HCT116 (cell line): Measurements from ENCODE around the gene MYBPH. TPM values are rescaled to one million over a fixed set of nuclear protein-coding genes. Genes with fewer than 3 reads are reported as not detected.

ENCODE experiments used
- ATAC-seq: fragments of 200-7000 bp; cut with Tn5 transposase; 2 replicates; pipeline ENCODE4 v1.9.1; 2020; ENCODE audit warnings: mild to moderate bottlenecking, moderate library complexity
- BruUV-seq: library from RNA; stranded (reverse); fragments of 400-500 nt; replicated peaks from 2 replicates; lab custom pipeline; 2021; lab: Mats Ljungman, UMichigan
- CTCF ChIA-PET: fragments of 300-600 bp; sonication (Branson Sonifier 250); formaldehyde crosslinking; loops from one replicate; lab custom pipeline; 2021; ENCODE audit warnings: antibody characterized with exemption; lab: Charles Lee
- POLR2A ChIA-PET: fragments of 300-600, 350-600 bp; sonication (Branson Sonifier 250); formaldehyde crosslinking; loops from one replicate; lab custom pipeline; 2021; ENCODE audit warnings: antibody characterized with exemption; lab: Charles Lee
- RAD21 ChIA-PET, 2 experiments: fragments of 300-600 bp; sonication (Branson Sonifier 250); formaldehyde crosslinking; loops; one replicate each; lab custom pipeline; 2023; ENCODE audit warnings: low total read pairs in 2 of 2; ENCODE audit not compliant: uncharacterized antibody in 2 of 2, unreplicated experiment in 2 of 2, low non-redundant PET in 1 of 2; lab: Charles Lee
- DNase-seq: peaks from one replicate; pipeline ENCODE4 v3.0.0-alpha.2; 2010; ENCODE audit warnings: low read depth, low spot score
- H2AFZ ChIP-seq: fragments of 200-600 bp; shearing (Covaris generic), sonication (generic); 2 replicates; pipeline ENCODE4 v1.6.1; 2017; ENCODE audit warnings: low read depth, mixed run types, mixed read lengths, antibody characterized with exemption, low read length; ENCODE audit not compliant: poor library complexity, severe bottlenecking
- H3K27ac ChIP-seq: 2 replicates; pipeline ENCODE4 v1.5.1; 2012; ENCODE audit warnings: low read depth, low read length
- H3K27me3 ChIP-seq: fragments of 200-600 bp; sonication (generic); 2 replicates; pipeline ENCODE4 v1.6.1; 2016; ENCODE audit warnings: mixed run types, low read length, mixed read lengths; ENCODE audit not compliant: insufficient read depth
- H3K36me3 ChIP-seq, 2 experiments: fragments of 200-500 bp in 1 of 2; fragments of 200-600 bp in 1 of 2; sonication (Bioruptor generic) in 1 of 2; sonication (generic) in 1 of 2; 2 replicates each; pipeline versions ENCODE4 v1.5.1 to v1.6.1; 2014 to 2016; ENCODE audit warnings: low read length in 2 of 2, inconsistent platforms in 1 of 2, mixed read lengths in 1 of 2, mixed run types in 1 of 2; ENCODE audit not compliant: insufficient read depth in 2 of 2, control insufficient read depth in 1 of 2
- H3K4me1 ChIP-seq, 2 experiments: fragments of 200-600 bp in 1 of 2; sonication (generic) in 1 of 2; 2 replicates each; pipeline versions ENCODE4 v1.5.1 to v1.6.1; 2012 to 2017; ENCODE audit warnings: low read length in 2 of 2, inconsistent platforms in 1 of 2, mild to moderate bottlenecking in 1 of 2, mixed read lengths in 1 of 2, mixed run types in 1 of 2, moderate library complexity in 1 of 2; ENCODE audit not compliant: insufficient read depth in 2 of 2, control insufficient read depth in 1 of 2
- H3K4me2 ChIP-seq: fragments of 200-600 bp; sonication (generic); 2 replicates; pipeline ENCODE4 v1.6.1; 2017; ENCODE audit warnings: mixed run types, low read length, mixed read lengths
- H3K4me3 ChIP-seq, 2 experiments: fragments of 200-600 bp in 1 of 2; sonication (generic) in 1 of 2; replicated peaks in 1 of 2; 2 replicates each; pipeline ENCODE4 v1.5.1; 2011 to 2016; ENCODE audit warnings: low read length in 2 of 2, control low read depth in 1 of 2, low read depth in 1 of 2, mild to moderate bottlenecking in 1 of 2, mixed read lengths in 1 of 2, mixed run types in 1 of 2
- H3K79me2 ChIP-seq: fragments of 200-600 bp; sonication (generic); 2 replicates; pipeline ENCODE4 v1.6.1; 2017; ENCODE audit warnings: mild to moderate bottlenecking, mixed run types, low read length, moderate library complexity, mixed read lengths; ENCODE audit not compliant: insufficient read depth
- H3K9ac ChIP-seq: fragments of 200-600 bp; sonication (generic); 2 replicates; pipeline ENCODE4 v1.6.1; 2016; ENCODE audit warnings: low read length, mixed read lengths
- H3K9me2 ChIP-seq: fragments of 200-600 bp; sonication (generic), shearing (Covaris generic); 2 replicates; pipeline ENCODE4 v1.6.1; 2017; ENCODE audit warnings: mixed run types, mild to moderate bottlenecking, moderate library complexity; ENCODE audit not compliant: insufficient read depth
- H3K9me3 ChIP-seq, 2 experiments: fragments of 200-500 bp in 1 of 2; fragments of 200-600 bp in 1 of 2; sonication (Bioruptor generic) in 1 of 2; sonication (generic) in 1 of 2; 2 replicates each; pipeline ENCODE4 v1.6.1; 2014 to 2017; ENCODE audit warnings: low read length in 2 of 2, mixed read lengths in 2 of 2, inconsistent platforms in 1 of 2, low read depth in 1 of 2, mild to moderate bottlenecking in 1 of 2, mixed run types in 1 of 2, moderate library complexity in 1 of 2; ENCODE audit not compliant: control insufficient read depth in 1 of 2, insufficient read depth in 1 of 2
- H4K20me1 ChIP-seq: fragments of 200-600 bp; sonication (generic), shearing (Covaris generic); 2 replicates; pipeline ENCODE4 v1.6.1; 2017; ENCODE audit warnings: mixed run types, mild to moderate bottlenecking, moderate library complexity; ENCODE audit not compliant: insufficient read depth
- CBX3 ChIP-seq: IDR thresholded peaks from 2 replicates; pipeline ENCODE4 v1.6.1; 2012; ENCODE audit warnings: low read depth
- CTCF ChIP-seq, 3 experiments: fragments of 200-600 bp in 1 of 3; sonication (generic) in 1 of 3; IDR thresholded peaks in 2 of 3; conservative IDR thresholded peaks in 1 of 3; 2 replicates each; pipeline ENCODE4 v1.5.1; 2012 to 2017; ENCODE audit warnings: low read depth in 2 of 3, low read length in 2 of 3, antibody characterized with exemption in 1 of 3, borderline replicate concordance in 1 of 3, control low read depth in 1 of 3, mild to moderate bottlenecking in 1 of 3, mixed read lengths in 1 of 3, mixed run types in 1 of 3, moderate library complexity in 1 of 3; ENCODE audit not compliant: insufficient read depth in 1 of 3
- ELF1 ChIP-seq: IDR thresholded peaks from 2 replicates; pipeline ENCODE4 v1.6.1; 2012; ENCODE audit warnings: low read depth, borderline replicate concordance
- FOSL1 ChIP-seq: IDR thresholded peaks from 2 replicates; pipeline ENCODE4 v1.6.1; 2012; ENCODE audit warnings: low read depth
- JUND ChIP-seq: IDR thresholded peaks from 2 replicates; pipeline ENCODE4 v1.6.1; 2012
- MAX ChIP-seq: IDR thresholded peaks from 2 replicates; pipeline ENCODE4 v1.6.1; 2012
- POLR2A ChIP-seq: IDR thresholded peaks from 2 replicates; pipeline ENCODE4 v1.7.0; 2011; ENCODE audit warnings: borderline replicate concordance; ENCODE audit not compliant: insufficient read depth, insufficient read length; ENCODE audit errors: extremely low read depth
- POLR2AphosphoS5 ChIP-seq: IDR thresholded peaks from 2 replicates; pipeline ENCODE4 v1.6.1; 2011; ENCODE audit warnings: mild to moderate bottlenecking, low read depth, low read length, moderate library complexity
- RAD21 ChIP-seq: IDR thresholded peaks from 2 replicates; pipeline ENCODE4 v1.6.1; 2012; ENCODE audit warnings: low read depth, mild to moderate bottlenecking
- SIN3A ChIP-seq: IDR thresholded peaks from 2 replicates; pipeline ENCODE4 v1.6.1; 2012; ENCODE audit warnings: low read depth
- SRF ChIP-seq: IDR thresholded peaks from 2 replicates; pipeline ENCODE4 v1.6.1; 2012; ENCODE audit warnings: low read depth
- TCF7L2 ChIP-seq: IDR thresholded peaks from 2 replicates; pipeline ENCODE4 v1.7.0; 2011; ENCODE audit warnings: borderline replicate concordance, inconsistent platforms; ENCODE audit not compliant: insufficient read depth, insufficient read length; ENCODE audit errors: extremely low read depth
- YY1 ChIP-seq: IDR thresholded peaks from 2 replicates; pipeline ENCODE4 v1.6.1; 2011; ENCODE audit warnings: low read length, low read depth, moderate library complexity, mild to moderate bottlenecking; ENCODE audit not compliant: insufficient replicate concordance; ENCODE audit errors: extremely low read depth
- ZFX ChIP-seq: fragments of 450-650 bp; IDR thresholded peaks from 2 replicates; pipeline ENCODE4 v1.6.1; 2017
- intact Hi-C: fragments of 100-400 bp; cut with micrococcal nuclease; formaldehyde crosslinking; loops from 2 replicates; pipeline ENCODE4 v1.10.0; 2022
- total RNA-seq: library from RNA; stranded (reverse); gene quantifications from one replicate; pipeline ENCODE4 v1.2.1, GENCODE V29; 2021; ENCODE audit not compliant: unreplicated experiment
- TF ChIP-seq, protein P1 (sequence below): IDR thresholded peaks from 2 replicates; pipeline ENCODE4 v1.6.1; 2012; ENCODE audit warnings: low read depth

The MYBPH gene
- total RNA-seq, 1 experiment from 2014 or later, result 0.22 TPM

GRCh38 chr1:203200916-203201315, 25.3 kb upstream of the MYBPH start:
- H4K20me1 ChIP-seq, result no peaks in the 10 kb centered on the region
- no TSS peak for BruUV-seq
- H3K9ac ChIP-seq, result no peak overlapping the region
- no peaks in the 10 kb centered on the region for H3K9me2 ChIP-seq
- H3K4me2 ChIP-seq, result no peak overlapping the region
- no peak overlapping the region for H2AFZ ChIP-seq
- no peak overlapping the region for H3K27ac ChIP-seq
- H3K9me3 ChIP-seq, result no peaks in the 10 kb centered on the region
- H3K27me3 ChIP-seq, result no peaks in the 10 kb centered on the region
- no peak overlapping the region for H3K4me3 ChIP-seq
- H3K36me3 ChIP-seq, result no peaks in the 10 kb centered on the region
- ChIA-PET POLR2A (no interaction called here), CTCF (no interaction called here), RAD21 (no interaction called here)
- no peaks in the 10 kb centered on the region for H3K79me2 ChIP-seq
- peaks cover 0 to 10% of the 10 kb centered on the region in 2 experiments; a peak in 2 of 4 replicates for H3K4me1 ChIP-seq
- DNase-seq, result no peak
- no peak for ATAC-seq
- intact Hi-C loops, result no loop called here
- TF ChIP-seq FOSL1 (no peak), ZFX (no peak), SRF (no peak), JUND (no peak), CBX3 (no peak), MAX (no peak), RAD21 (no peak), YY1 (no peak), SIN3A (no peak), TCF7L2 (no peak), POLR2A (no peak), POLR2AphosphoS5 (no peak), ELF1 (no peak), CTCF (IDR thresholded peaks at IDR 0.05 in 2 of 3, conservative IDR thresholded peaks at IDR 0.05 in 1 of 3; ENCODE audit: borderline replicate concordance in 1 of 3, insufficient read depth in 1 of 3, low read depth in 2 of 3, low read length in 2 of 3) (no peak)
- TF ChIP-seq, protein P1, sequence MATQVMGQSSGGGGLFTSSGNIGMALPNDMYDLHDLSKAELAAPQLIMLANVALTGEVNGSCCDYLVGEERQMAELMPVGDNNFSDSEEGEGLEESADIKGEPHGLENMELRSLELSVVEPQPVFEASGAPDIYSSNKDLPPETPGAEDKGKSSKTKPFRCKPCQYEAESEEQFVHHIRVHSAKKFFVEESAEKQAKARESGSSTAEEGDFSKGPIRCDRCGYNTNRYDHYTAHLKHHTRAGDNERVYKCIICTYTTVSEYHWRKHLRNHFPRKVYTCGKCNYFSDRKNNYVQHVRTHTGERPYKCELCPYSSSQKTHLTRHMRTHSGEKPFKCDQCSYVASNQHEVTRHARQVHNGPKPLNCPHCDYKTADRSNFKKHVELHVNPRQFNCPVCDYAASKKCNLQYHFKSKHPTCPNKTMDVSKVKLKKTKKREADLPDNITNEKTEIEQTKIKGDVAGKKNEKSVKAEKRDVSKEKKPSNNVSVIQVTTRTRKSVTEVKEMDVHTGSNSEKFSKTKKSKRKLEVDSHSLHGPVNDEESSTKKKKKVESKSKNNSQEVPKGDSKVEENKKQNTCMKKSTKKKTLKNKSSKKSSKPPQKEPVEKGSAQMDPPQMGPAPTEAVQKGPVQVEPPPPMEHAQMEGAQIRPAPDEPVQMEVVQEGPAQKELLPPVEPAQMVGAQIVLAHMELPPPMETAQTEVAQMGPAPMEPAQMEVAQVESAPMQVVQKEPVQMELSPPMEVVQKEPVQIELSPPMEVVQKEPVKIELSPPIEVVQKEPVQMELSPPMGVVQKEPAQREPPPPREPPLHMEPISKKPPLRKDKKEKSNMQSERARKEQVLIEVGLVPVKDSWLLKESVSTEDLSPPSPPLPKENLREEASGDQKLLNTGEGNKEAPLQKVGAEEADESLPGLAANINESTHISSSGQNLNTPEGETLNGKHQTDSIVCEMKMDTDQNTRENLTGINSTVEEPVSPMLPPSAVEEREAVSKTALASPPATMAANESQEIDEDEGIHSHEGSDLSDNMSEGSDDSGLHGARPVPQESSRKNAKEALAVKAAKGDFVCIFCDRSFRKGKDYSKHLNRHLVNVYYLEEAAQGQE, result no peak
